Breast epithelium (tissue), 4 donors: ENCODE results near the gene ZNF775. TPM values are rescaled to one million over a fixed set of nuclear protein-coding genes. Genes with fewer than 3 reads are reported as not detected.

Source experiments
- DNase-seq, 2 donors: peaks; one replicate each; pipeline ENCODE4 v3.0.0-alpha.2; 2019; ENCODE audit warnings: low spot score in 2 of 2
- H3K27ac ChIP-seq, 2 donors: fragments of 200-600 bp; sonication (generic) in 1 of 2; one replicate each; pipeline ENCODE4 v1.5.1; 2016 to 2019; ENCODE audit warnings: mild to moderate bottlenecking in 1 of 2
- H3K27me3 ChIP-seq, 2 donors: fragments of 200-600 bp; sonication (generic) in 1 of 2; one replicate each; pipeline versions ENCODE4 v1.5.1 to v1.6.0; 2017 to 2019; ENCODE audit warnings: control low read depth in 1 of 2, mild to moderate bottlenecking in 1 of 2
- H3K36me3 ChIP-seq: fragments of 200-600 bp; one replicate; pipeline ENCODE4 v1.5.1; 2019
- H3K4me1 ChIP-seq, 2 donors: fragments of 200-600 bp; sonication (generic); one replicate each; pipeline ENCODE4 v1.5.1; 2016 to 2019; ENCODE audit warnings: control low read depth in 1 of 2
- H3K4me3 ChIP-seq, 3 donors: fragments of 200-600 bp; sonication (generic); 1 replicate in 2 of 3; 2 replicates in 1 of 3; pipeline ENCODE4 v1.5.1; 2016 to 2019; ENCODE audit warnings: mild to moderate bottlenecking in 3 of 3, moderate library complexity in 2 of 3
- H3K9me3 ChIP-seq, 2 donors: fragments of 200-600 bp; sonication (generic) in 1 of 2; one replicate each; pipeline ENCODE4 v1.5.1; 2016 to 2019; ENCODE audit warnings: control low read depth in 1 of 2
- CTCF ChIP-seq, 3 donors: fragments of 450-650 bp; IDR thresholded peaks; one replicate each; pipeline ENCODE4 v1.5.1; 2016 to 2017; ENCODE audit warnings: antibody characterized with exemption in 3 of 3, mild to moderate bottlenecking in 3 of 3, moderate library complexity in 3 of 3
- POLR2A ChIP-seq: fragments of 450-650 bp; IDR thresholded peaks from one replicate; pipeline ENCODE4 v1.6.1; 2016; ENCODE audit warnings: antibody characterized with exemption, mild to moderate bottlenecking, moderate library complexity
- POLR2AphosphoS5 ChIP-seq, 3 donors: sonication (generic); formaldehyde crosslinking; IDR thresholded peaks; one replicate each; pipeline ENCODE4 v1.6.1; 2017; ENCODE audit warnings: antibody characterized with exemption in 3 of 3
- intact Hi-C: fragments of 100-400 bp; cut with DNase I; formaldehyde crosslinking; loops from one replicate; pipeline ENCODE4 v1.15.1; 2023; ENCODE audit warnings: low total_unique reads
- total RNA-seq, 3 donors: library from RNA; depleted of rRNA; stranded (reverse); fragments of >200 nt; gene quantifications; one replicate each; pipeline ENCODE4 v1.1.0, GENCODE V29; 2016

Gene ZNF775
- total RNA-seq = 1 to 10 TPM; 1.9 to 5.7 (median 4.6) TPM

GRCh38 chr7:150378853-150379440, at the start of gene ZNF775:
Gene ZNF775 (plus strand): TSS chr7:150379330. CDS start chr7:150388471, 9,141 bp downstream.
- intact Hi-C loops = no loop called here
- Histone ChIP-seq H3K36me3 (no peaks in the 10 kb centered on the region), H3K27me3 (no peaks in the 10 kb centered on the region), H3K9me3 (no peaks in the 10 kb centered on the region), H3K4me3 (peak within 1 kb of the TSS; percentile 89 to 93 (median 91)), H3K4me1 (peaks cover 0 to 11% of the 10 kb centered on the region in 2 donors), H3K27ac (peak within 1 kb of the TSS; percentile 93 to 96)
- TF ChIP-seq CTCF (IDR thresholded peaks at IDR 0.05) (no peak), POLR2AphosphoS5 (IDR thresholded peaks at IDR 0.05) (peak; percentile 77 to 79 (median 77)), POLR2A (peak; percentile 66)
- peak; percentile 94 to 95 for DNase-seq

- H3K4me3 ChIP-seq = no peak overlapping the region
- H3K9me3 ChIP-seq = no peaks in the 10 kb centered on the region
- TF ChIP-seq POLR2AphosphoS5 (IDR thresholded peaks at IDR 0.05) (no peak), CTCF (IDR thresholded peaks at IDR 0.05) (no peak), POLR2A (no peak)
- H3K36me3 ChIP-seq = no peaks in the 10 kb centered on the region
- no peaks in the 10 kb centered on the region for H3K27me3 ChIP-seq
- no peak overlapping the region for H3K27ac ChIP-seq
- H3K4me1 ChIP-seq = peaks cover 0 to 3% of the 10 kb centered on the region in 2 donors
- DNase-seq = no peak
- intact Hi-C loops = no loop called here
Measured at GRCh38 chr7:150329331-150330120, 49.6 kb upstream of the ZNF775 start.

GRCh38 chr7:150330211-150330885, 48.8 kb upstream of the ZNF775 start:
- Histone ChIP-seq H3K36me3 (no peaks in the 10 kb centered on the region), H3K27me3 (no peaks in the 10 kb centered on the region), H3K27ac (no peak overlapping the region), H3K4me1 (peaks cover 0 to 3% of the 10 kb centered on the region in 2 donors), H3K9me3 (no peaks in the 10 kb centered on the region), H3K4me3 (no peak overlapping the region)
- TF ChIP-seq CTCF (IDR thresholded peaks at IDR 0.05) (no peak), POLR2AphosphoS5 (IDR thresholded peaks at IDR 0.05) (no peak), POLR2A (no peak)
- intact Hi-C loops = no loop called here
- no peak for DNase-seq

DNA sequence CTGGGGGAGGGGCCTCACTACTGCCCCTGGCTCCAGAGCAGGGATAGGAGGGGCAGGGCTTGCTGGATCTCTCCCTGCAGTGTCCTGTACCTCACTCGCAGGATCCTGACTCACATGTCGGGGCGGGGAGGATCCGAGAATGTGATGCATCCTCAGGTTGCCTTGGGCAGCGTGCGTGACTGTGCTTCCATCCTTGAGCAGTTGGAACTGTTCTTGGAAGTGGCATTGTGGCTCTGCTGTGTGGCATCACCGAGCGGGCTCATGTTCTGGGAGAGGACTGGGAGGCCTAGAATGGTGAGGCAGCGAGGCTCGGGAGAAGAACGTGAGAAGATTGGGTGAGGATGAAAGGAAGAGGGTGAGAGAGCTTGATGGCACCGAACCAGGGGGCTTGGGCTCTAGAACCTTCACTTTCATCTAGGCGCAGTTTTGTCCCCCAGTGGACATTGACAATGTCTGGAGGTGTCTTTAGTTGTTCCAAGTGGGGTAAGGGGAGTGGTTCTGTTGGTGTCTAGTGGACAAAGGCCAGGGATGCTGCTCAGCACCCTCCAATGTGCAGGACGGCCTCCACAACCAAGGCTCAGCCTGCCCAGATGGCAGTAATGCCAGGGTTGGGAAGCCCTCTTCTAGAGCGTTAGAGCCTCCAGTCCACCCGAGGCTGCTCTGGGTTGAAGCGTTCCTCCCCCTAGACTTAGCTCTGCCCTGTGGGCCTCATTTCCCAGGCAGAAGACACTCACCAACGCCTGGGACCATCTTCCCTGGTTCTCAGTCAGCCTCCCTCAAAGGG, 46.1 kb upstream of the ZNF775 start:
- TF ChIP-seq POLR2AphosphoS5 (IDR thresholded peaks at IDR 0.05) (no peak), POLR2A (no peak), CTCF (IDR thresholded peaks at IDR 0.05) (no peak)
- H3K27ac ChIP-seq = no peak overlapping the region

More for the DNA sequence above, 46.1 kb upstream of the ZNF775 start:
- intact Hi-C loops = no loop called here
- no peak for DNase-seq
- H3K4me3 ChIP-seq = no peak overlapping the region
- no peaks in the 10 kb centered on the region for H3K36me3 ChIP-seq
- peaks cover 0 to 9% of the 10 kb centered on the region in 2 donors for H3K4me1 ChIP-seq
- H3K9me3 ChIP-seq = no peaks in the 10 kb centered on the region
- no peaks in the 10 kb centered on the region for H3K27me3 ChIP-seq
